GM12891 (cell line): Measurements from ENCODE around the gene EIF2B5.

ENCODE experiments used
- POLR2A ChIP-seq: IDR thresholded peaks from 2 replicates; pipeline ENCODE4 v1.6.1; 2011; ENCODE audit warnings: low read depth, low read length, control low read depth
- POLR2AphosphoS5 ChIP-seq: IDR thresholded peaks from 2 replicates; pipeline ENCODE4 v1.6.1; 2011; ENCODE audit warnings: low read depth, low read length, control low read depth
- TAF1 ChIP-seq: IDR thresholded peaks from 2 replicates; pipeline ENCODE4 v1.6.1; 2011; ENCODE audit warnings: low read depth, low read length, control low read depth

DNA sequence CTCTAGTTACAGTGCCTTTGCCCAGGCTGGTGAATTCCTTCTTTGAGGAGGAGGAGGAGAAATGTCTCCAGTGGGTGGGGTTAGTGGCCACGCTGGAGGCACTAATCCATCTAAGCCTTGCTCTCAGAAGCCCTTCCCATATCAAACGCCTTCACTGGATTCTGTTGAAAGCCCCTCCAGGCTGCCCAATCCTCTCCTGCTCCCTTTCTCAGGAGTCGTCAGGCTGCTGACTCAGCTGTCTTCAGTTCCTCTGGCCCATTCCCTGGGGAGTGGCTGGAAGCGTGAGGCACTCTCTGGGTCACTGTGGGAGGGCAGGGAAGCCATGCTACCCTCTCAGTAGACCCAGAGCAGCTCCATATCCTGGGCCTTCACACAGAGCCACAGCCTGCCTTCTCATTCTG is 42.2 kb downstream of the EIF2B5 start:
- TF ChIP-seq POLR2AphosphoS5, result no peak
- TF ChIP-seq POLR2A, result no peak
- no peak for TF ChIP-seq TAF1
